GM18861 (cell line): ENCODE data around the gene RPL34.

Source experiments
- ATAC-seq: cut with Tn5 transposase; IDR thresholded peaks from one replicate; pipeline ENCODE4 v1.9.1; 2021; ENCODE audit not compliant: unreplicated experiment

RPL34 gene

DNA sequence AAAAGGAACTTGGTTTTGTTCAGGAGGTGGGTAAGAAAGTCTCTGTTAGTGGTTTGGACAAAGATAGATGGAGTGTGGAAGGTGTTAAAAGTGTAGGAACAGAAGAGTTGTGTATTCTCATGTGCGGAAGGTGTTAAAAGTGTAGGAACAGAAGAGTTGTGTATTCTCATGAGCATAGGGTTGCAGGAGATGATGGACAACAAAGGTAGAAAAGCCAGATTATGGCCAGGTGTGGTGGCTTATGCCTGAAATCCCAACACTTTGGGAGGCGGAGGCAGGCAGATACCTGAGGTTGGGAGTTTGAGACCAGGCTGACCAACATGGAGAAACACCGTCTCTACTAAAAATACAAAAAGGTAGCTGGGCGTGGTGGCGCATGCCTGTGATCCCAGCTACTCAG lies 2.5 kb downstream of the RPL34 start:
- no peak for ATAC-seq

GRCh38 chr4:108624263-108625056 lies 4.1 kb downstream of the RPL34 start:
- ATAC-seq = no peak

DNA sequence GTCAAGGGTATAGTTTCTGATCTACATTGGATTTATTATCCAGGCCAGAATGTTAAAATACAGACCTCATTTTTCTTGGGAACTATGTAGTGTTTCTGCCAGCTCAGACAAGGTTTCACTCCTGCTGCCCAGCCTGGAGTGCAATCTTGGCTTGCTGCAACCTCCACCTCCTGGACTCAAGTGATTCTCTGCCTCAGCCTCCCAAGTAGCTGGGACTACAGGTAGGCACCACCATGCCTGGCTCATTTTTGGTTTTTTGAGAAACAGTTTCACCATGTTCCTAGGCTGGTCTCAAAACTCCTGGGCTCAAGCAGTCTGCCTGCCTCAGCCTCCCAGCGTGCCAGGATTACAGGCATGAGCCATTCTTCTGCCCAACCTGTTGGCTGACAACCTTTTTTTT lies 5.7 kb downstream of the RPL34 start:
- ATAC-seq = no peak

- ATAC-seq = no peak
Measured at GRCh38 chr4:108628411-108628810, 8.0 kb downstream of the RPL34 start.

GRCh38 chr4:108635070-108635655 lies 14.8 kb downstream of the RPL34 start:
- no peak for ATAC-seq

DNA sequence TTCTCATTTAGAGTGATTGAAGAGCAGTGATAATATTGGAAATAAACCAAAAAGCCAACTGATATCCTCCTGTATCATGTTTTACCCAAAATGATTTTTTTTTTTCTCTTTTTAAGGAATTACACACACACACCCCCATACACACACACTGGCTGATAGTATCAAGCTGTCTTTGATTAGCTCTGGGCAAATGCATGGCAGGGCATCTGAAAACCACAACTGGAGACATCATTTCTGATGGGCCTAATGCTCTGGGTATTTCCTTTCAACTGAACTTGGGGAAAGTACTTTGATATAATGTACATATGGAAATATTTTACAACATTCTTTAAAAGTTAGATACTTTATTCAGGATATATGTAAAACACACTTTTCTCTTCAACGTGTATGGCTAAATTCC lies 15.9 kb downstream of the RPL34 start:
- ATAC-seq = no peak

DNA sequence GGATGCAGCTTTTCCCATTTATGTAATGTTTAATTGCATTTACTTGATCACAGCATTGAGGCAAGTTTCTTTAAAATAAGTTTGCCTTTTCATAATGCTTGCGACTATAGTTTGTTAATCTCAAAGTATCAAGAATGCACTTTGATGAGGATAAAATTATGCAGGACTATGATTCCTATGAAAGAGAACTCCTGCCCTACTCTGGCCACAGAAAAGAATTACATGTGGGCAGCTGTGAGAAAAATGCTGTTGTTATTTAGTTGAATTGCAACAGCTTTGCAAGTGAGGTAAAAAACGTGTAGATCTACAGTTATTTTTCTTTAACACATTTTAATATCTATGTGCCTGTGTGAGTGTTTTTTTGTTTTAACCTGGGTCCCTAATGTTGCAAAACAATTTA lies 17.5 kb downstream of the RPL34 start:
- ATAC-seq = no peak

GRCh38 chr4:108644237-108644636 lies 23.9 kb downstream of the RPL34 start:
- ATAC-seq = no peak

DNA sequence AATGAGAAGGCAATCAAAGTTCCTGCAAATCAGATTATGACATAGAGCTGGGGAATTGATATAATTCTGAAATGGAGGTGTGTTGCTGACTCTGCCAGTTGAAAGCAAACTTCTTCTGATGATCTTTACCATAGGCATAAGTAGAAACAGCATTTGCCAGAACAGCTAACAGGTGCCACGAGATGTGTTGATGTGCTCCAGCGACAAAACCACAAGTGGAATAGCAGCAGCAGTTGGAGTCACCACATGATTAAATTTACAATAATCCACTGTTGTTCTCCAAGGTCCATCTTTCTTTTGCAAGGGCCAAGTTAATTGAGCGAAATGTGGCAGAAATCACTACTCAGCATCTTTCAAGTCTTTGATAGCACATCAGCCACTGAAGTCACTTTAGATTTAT lies 26.3 kb downstream of the RPL34 start:
- ATAC-seq = no peak

- peak; percentile 10 for ATAC-seq
Measured at GRCh38 chr4:108649863-108650211, 29.5 kb downstream of the RPL34 start.

GRCh38 chr4:108650212-108651013 lies 30.0 kb downstream of the RPL34 start, which contains the start of gene OSTC:
Gene OSTC (plus strand): TSS chr4:108650599. CDS start chr4:108650656, 57 bp downstream.
- ATAC-seq = peak; percentile 92

DNA sequence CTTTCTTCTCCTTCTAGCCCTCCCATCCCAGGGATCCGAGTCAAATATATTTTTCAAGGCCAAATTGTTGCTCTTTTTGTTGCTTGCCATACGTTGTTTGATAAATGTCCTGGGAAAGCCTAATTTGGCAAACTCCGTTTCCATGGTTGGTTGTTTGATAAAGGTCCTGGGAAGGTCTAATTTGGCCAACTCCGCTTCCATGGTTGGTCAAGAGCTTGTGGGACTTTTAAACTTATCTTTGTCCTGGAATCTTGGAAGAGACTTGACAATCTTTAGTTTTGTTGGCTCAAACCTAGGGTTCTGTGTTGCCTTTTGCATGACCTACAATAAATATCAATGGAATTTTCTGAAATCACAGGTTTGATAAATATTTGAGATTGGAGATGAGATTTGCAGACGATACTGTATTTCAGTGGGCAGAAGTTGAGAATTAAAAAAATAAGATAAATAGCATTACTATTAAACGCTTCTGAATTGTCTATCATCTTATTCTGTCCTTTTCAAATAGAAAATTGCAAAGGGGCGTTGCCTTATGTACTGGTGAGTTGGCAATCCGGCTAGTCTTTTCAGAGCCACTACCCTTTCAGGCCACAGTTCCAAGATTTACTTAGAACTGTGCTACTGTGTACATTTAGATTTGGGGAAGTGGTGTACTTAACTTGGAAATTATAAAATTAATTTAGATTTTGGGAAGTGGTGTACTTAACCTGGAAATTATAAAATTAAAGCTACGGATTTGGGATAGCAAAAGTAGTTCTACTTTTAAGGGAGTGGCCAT lies 30.8 kb downstream of the RPL34 start:
- no peak for ATAC-seq

GRCh38 chr4:108662629-108663028 lies 42.3 kb downstream of the RPL34 start:
- ATAC-seq = no peak

- no peak for ATAC-seq
Measured at GRCh38 chr4:108674356-108674977, 54.1 kb downstream of the RPL34 start.
